Epidermal melanocyte (primary cell): Measurements from ENCODE around the gene MPO.

Source experiments
- DNase-seq: peaks from one replicate; pipeline ENCODE4 v3.0.0; 2011; ENCODE audit warnings: low spot score; ENCODE audit not compliant: insufficient read length

Gene MPO

DNA sequence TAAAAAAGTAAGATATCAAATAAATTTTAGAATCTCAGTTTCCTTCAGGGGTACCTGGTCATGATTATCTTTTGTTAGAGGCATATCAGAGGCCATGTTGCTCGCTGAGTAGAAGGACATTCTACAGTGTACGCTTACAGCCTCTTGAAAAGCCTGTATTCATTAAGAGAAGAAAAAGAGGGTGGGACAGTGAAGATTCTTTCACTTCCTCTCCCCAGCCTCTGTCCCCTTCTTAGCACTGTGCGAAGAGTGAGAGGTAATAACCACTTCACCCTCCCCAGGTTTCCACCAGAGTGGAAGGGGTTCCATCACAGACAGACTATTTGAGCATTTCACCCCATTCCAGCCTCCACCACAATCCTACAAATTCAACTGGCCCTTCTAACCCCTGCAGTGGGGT, 47.2 kb downstream of the MPO start:
- DNase-seq = no peak

- DNase-seq = no peak
These were observed 48.0 kb downstream of the MPO start for GRCh38 chr17:58232707-58233156.

DNA sequence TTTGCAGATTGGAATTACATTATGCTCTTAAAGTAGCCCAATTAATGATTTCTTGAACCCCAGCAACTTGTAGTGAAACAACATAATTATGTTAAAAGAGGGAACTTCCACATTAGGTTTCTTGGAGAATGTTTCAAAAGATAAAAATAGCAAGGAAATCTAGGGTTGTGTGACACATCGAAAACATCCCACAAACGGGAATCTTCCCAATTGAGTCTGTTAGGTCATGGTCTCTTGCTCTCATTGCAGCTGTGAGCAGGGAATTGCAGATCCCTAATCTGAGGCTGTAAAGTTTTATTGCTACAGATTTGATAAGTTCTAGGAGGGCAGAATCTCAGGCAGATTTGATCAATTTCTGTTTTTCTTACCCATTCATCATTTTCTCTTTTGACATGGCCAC, 49.1 kb downstream of the MPO start:
- no peak for DNase-seq

DNA sequence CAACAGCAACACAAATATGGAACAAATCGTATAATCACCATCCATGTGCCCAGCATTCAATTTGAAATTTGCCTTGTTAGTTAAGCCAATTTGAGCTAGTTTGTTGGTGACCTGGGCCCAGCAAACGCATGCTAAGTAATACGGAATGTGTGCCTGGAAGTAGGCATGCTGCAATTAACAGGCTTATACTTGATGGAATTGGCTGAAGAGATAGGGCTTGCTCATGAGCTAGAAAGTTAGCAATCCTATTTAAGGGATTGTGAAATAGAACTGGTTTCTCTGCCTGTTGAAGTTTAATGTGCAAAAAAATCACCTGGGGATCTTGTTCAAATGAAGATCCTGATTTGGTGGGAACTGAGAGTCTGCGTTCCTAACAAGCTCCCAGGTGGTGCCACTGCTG, 50.9 kb downstream of the MPO start:
- no peak for DNase-seq

GRCh38 chr17:58229384-58229783, 51.4 kb downstream of the MPO start:
- DNase-seq = no peak

DNA sequence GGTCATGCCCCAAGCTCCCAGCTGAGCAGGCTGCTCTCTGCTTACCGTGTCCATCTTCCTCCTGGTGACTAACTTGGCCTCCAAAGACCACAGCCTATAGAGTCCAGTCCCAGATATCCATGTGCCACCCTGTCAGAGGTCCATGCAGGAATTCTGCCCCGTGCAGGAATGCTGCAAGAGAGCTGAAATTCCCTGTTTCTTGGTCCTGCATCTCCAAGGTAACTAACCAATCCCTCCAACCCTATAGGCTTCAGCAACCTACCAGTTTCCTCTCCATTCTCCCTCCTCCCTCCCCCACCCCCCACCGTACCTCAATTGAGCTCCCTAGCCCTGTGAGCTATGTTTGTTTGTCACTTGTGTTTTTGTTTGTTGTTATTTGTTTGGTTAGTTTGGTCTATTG, 52.1 kb downstream of the MPO start:
- DNase-seq = no peak

GRCh38 chr17:58227733-58228132, 53.0 kb downstream of the MPO start:
- DNase-seq = no peak

DNA sequence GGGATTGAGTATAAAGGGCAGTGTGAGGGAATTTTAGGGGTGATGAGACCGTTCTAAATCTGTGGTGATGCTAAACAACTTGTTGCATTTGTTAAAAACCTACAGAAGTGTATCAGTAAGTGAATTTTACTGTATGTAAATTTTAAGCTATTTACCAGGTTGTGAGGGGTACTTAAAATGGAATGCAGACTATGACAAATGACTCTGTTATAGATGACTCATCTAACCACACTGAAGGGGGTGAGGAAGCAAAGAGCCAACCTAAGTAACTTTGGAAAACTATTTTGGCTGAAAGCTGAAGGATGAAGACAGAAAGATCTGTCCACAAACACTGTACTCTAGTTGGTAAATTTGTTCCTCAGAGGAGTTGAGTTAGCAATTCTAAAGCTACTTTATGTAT, 56.4 kb downstream of the MPO start:
- no peak for DNase-seq
